Tibial nerve (tissue), 3 donors: ENCODE results near the gene CD7.

ENCODE experiments used
- POLR2A ChIP-seq, 2 donors: fragments of 450-650 bp; IDR thresholded peaks; one replicate each; pipeline ENCODE4 v1.6.1; 2017; ENCODE audit warnings: antibody characterized with exemption in 2 of 2, mild to moderate bottlenecking in 2 of 2, moderate library complexity in 2 of 2
- TF ChIP-seq, protein P1 (sequence below), 5 experiments: fragments of 200-600 bp in 3 of 5; fragments of 450-650 bp in 2 of 5; sonication (generic) in 3 of 5; IDR thresholded peaks; one replicate each; pipeline ENCODE4 v1.5.1; 2016 to 2019; ENCODE audit warnings: antibody characterized with exemption in 5 of 5, mild to moderate bottlenecking in 3 of 5, moderate library complexity in 2 of 5

GRCh38 chr17:82278786-82279391 is 38.5 kb downstream of the CD7 start:
- TF ChIP-seq POLR2A (IDR thresholded peaks at IDR 0.05) = no peak
- TF ChIP-seq, protein P1, sequence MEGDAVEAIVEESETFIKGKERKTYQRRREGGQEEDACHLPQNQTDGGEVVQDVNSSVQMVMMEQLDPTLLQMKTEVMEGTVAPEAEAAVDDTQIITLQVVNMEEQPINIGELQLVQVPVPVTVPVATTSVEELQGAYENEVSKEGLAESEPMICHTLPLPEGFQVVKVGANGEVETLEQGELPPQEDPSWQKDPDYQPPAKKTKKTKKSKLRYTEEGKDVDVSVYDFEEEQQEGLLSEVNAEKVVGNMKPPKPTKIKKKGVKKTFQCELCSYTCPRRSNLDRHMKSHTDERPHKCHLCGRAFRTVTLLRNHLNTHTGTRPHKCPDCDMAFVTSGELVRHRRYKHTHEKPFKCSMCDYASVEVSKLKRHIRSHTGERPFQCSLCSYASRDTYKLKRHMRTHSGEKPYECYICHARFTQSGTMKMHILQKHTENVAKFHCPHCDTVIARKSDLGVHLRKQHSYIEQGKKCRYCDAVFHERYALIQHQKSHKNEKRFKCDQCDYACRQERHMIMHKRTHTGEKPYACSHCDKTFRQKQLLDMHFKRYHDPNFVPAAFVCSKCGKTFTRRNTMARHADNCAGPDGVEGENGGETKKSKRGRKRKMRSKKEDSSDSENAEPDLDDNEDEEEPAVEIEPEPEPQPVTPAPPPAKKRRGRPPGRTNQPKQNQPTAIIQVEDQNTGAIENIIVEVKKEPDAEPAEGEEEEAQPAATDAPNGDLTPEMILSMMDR (IDR thresholded peaks at IDR 0.05) = no peak
